GM10266 (cell line): ENCODE results near the gene TUBGCP4.

Experiments
- DNase-seq: peaks from one replicate; pipeline ENCODE4 v3.0.0; 2012; ENCODE audit errors: extremely low spot score
- CTCF ChIP-seq: IDR thresholded peaks from 2 replicates; pipeline ENCODE4 v1.5.1; 2012; ENCODE audit warnings: mild to moderate bottlenecking, low read depth; ENCODE audit not compliant: control insufficient read depth, insufficient read depth; ENCODE audit errors: missing control alignments

TUBGCP4 gene

GRCh38 chr15:43370975-43371974, at the start of gene TUBGCP4, which contains the start of gene ZSCAN29:
Gene TUBGCP4 (plus strand): TSS chr15:43371101. CDS start chr15:43371355, 254 bp downstream.
Gene ZSCAN29 (minus strand): TSS chr15:43371043. CDS start chr15:43369913, 1,130 bp downstream.
- peak; percentile 93 for DNase-seq
- peak; percentile 55 for TF ChIP-seq CTCF

GRCh38 chr15:43325039-43325684, 45.7 kb upstream of the TUBGCP4 start:
- TF ChIP-seq CTCF: no peak
- DNase-seq: no peak

- no peak for DNase-seq
- no peak for TF ChIP-seq CTCF
Observed at GRCh38 chr15:43329217-43329959, 41.5 kb upstream of the TUBGCP4 start.

- TF ChIP-seq CTCF: no peak
- DNase-seq: peak; percentile 90
Observed at GRCh38 chr15:43329960-43330779, 40.7 kb upstream of the TUBGCP4 start, which contains the start of gene LCMT2. Gene LCMT2 (minus strand): TSS chr15:43330573. CDS start chr15:43330489, 84 bp downstream.

- no peak for DNase-seq
- no peak for TF ChIP-seq CTCF
Observed at GRCh38 chr15:43330780-43331087, 40.2 kb upstream of the TUBGCP4 start.

GRCh38 chr15:43346305-43346704, 24.6 kb upstream of the TUBGCP4 start:
- peak; percentile 22 for TF ChIP-seq CTCF
- DNase-seq: no peak
